CD8-positive, alpha-beta memory T cell (primary cell): ENCODE results near the gene FAM98B. TPM values are rescaled to one million over a fixed set of nuclear protein-coding genes. Genes with fewer than 3 reads are reported as not detected.

Experiments
- CTCF ChIA-PET: fragments of 350-600 bp; sonication (Branson Sonifier 250); formaldehyde crosslinking; loops from one replicate; lab custom pipeline; 2021; ENCODE audit warnings: antibody characterized with exemption; lab: Charles Lee
- POLR2A ChIA-PET: fragments of 350-600 bp; sonication (Branson Sonifier 250); formaldehyde crosslinking; loops from one replicate; lab custom pipeline; 2021; ENCODE audit warnings: antibody characterized with exemption; lab: Charles Lee
- DNase-seq, 5 donors: peaks; one replicate each; pipeline versions ENCODE4 v3.0.0 to v3.0.0-alpha.2; 2020 to 2022; ENCODE audit warnings: mixed read lengths in 1 of 5
- H3K27ac ChIP-seq: one replicate; pipeline ENCODE4 v1.7.0; 2013; ENCODE audit warnings: low read depth, mild to moderate bottlenecking, low read length, moderate library complexity
- H3K27me3 ChIP-seq: 2 replicates; pipeline ENCODE4 v1.7.0; 2013; ENCODE audit warnings: low read length, mild to moderate bottlenecking; ENCODE audit not compliant: insufficient read depth, poor library complexity, severe bottlenecking
- H3K36me3 ChIP-seq: 2 replicates; pipeline ENCODE4 v1.7.0; 2013; ENCODE audit warnings: mild to moderate bottlenecking, low read length, moderate library complexity; ENCODE audit not compliant: insufficient read depth
- H3K4me1 ChIP-seq: 2 replicates; pipeline ENCODE4 v1.7.0; 2013; ENCODE audit warnings: mild to moderate bottlenecking, low read length, moderate library complexity; ENCODE audit not compliant: insufficient read depth
- H3K4me3 ChIP-seq: 2 replicates; pipeline ENCODE4 v1.7.0; 2013; ENCODE audit warnings: mild to moderate bottlenecking, low read length
- H3K9me3 ChIP-seq: 2 replicates; pipeline ENCODE4 v1.7.0; 2013; ENCODE audit warnings: mild to moderate bottlenecking, low read length
- H3K27ac Mint-ChIP-seq, 8 donors: one replicate each; pipeline ENCODE4 v1.8.0; 2020 to 2021; ENCODE audit warnings: mixed read lengths in 8 of 8, mild to moderate bottlenecking in 6 of 8, inconsistent platforms in 3 of 8, moderate library complexity in 3 of 8
- H3K27me3 Mint-ChIP-seq, 2 donors: one replicate each; pipeline ENCODE4 v1.8.0; 2020 to 2021; ENCODE audit warnings: mixed read lengths in 2 of 2, mild to moderate bottlenecking in 1 of 2, moderate library complexity in 1 of 2
- H3K36me3 Mint-ChIP-seq, 3 donors: one replicate each; pipeline ENCODE4 v1.8.0; 2020 to 2021; ENCODE audit warnings: mixed read lengths in 3 of 3, inconsistent platforms in 1 of 3, mild to moderate bottlenecking in 1 of 3
- H3K4me1 Mint-ChIP-seq, 3 donors: one replicate each; pipeline ENCODE4 v1.8.0; 2020 to 2021; ENCODE audit warnings: mixed read lengths in 3 of 3, inconsistent platforms in 1 of 3, mild to moderate bottlenecking in 1 of 3
- H3K4me3 Mint-ChIP-seq, 7 donors: one replicate each; pipeline ENCODE4 v1.8.0; 2020 to 2021; ENCODE audit warnings: mixed read lengths in 7 of 7, mild to moderate bottlenecking in 6 of 7, moderate library complexity in 4 of 7, inconsistent platforms in 2 of 7
- H3K9me3 Mint-ChIP-seq, 5 donors: one replicate each; pipeline ENCODE4 v1.8.0; 2020 to 2022; ENCODE audit warnings: mixed read lengths in 5 of 5, mild to moderate bottlenecking in 3 of 5, moderate library complexity in 2 of 5, inconsistent platforms in 1 of 5
- polyA plus RNA-seq: library from polyadenylated mRNA; unstranded; fragments of 300-500 nt; fragmentation: Illumina TruSeq; gene quantifications from one replicate; pipeline ENCODE4 v1.2.3, GENCODE V29; 2021
- total RNA-seq, 2 experiments: library from RNA; stranded (reverse); gene quantifications; one replicate each; pipeline ENCODE4 v1.2.3, GENCODE V29; 2021

The FAM98B gene
- total and polyA plus RNA-seq, 3 experiments from 2014 or later: 2.2 to 60.9 (median 56.7) TPM

GRCh38 chr15:38531509-38531908 lies 77.6 kb downstream of the FAM98B start:
- Mint-ChIP-seq H3K4me1 (peaks cover 88 to 100% (median 100%) of the 10 kb centered on the region in 3 donors), H3K4me3 (peak overlapping the region in 5 of 7 donors; percentile 2 to 57 (median 25)), H3K9me3 (no peaks in the 10 kb centered on the region), H3K27me3 (no peaks in the 10 kb centered on the region), H3K36me3 (peaks cover 3 to 96% (median 44%) of the 10 kb centered on the region in 3 donors), H3K27ac (peak overlapping the region in 7 of 8 donors; percentile 17 to 95 (median 85))
- no peaks in the 10 kb centered on the region for H3K27me3 ChIP-seq
- no peak overlapping the region for H3K27ac ChIP-seq
- ChIA-PET POLR2A (no interaction called here), CTCF (interaction anchor here (0.8 to 5.0 kb wide), 5 partner anchors 17 to 190 kb away, joined by 3 to 33 read pairs (median 4); partner anchors contain the start of gene RASGRP1)
- peaks cover 9% of the 10 kb centered on the region for H3K36me3 ChIP-seq
- no peaks in the 10 kb centered on the region for H3K9me3 ChIP-seq
- H3K4me3 ChIP-seq: no peak overlapping the region
- peaks cover 86% of the 10 kb centered on the region for H3K4me1 ChIP-seq
- DNase-seq: no peak

GRCh38 chr15:38532728-38533127 lies 78.8 kb downstream of the FAM98B start:
- H3K4me3 Mint-ChIP-seq: peak overlapping the region in 6 of 7 donors; percentile 51 to 72 (median 63)
- peaks cover 89% of the 10 kb centered on the region for H3K4me1 ChIP-seq
- no peaks in the 10 kb centered on the region for H3K27me3 Mint-ChIP-seq
- H3K36me3 Mint-ChIP-seq: peaks cover 3 to 93% (median 45%) of the 10 kb centered on the region in 3 donors
- H3K9me3 Mint-ChIP-seq: no peaks in the 10 kb centered on the region
- H3K27ac ChIP-seq: no peak overlapping the region
- no peaks in the 10 kb centered on the region for H3K9me3 ChIP-seq
- H3K27ac Mint-ChIP-seq: peak overlapping the region; percentile 58 to 98 (median 92)
- no peak for DNase-seq
- CTCF ChIA-PET: interaction anchor here (1.7 to 5.0 kb wide), 3 partner anchors 31 to 166 kb away, joined by 5 to 33 read pairs (median 13); partner anchors contain the start of gene RASGRP1
- POLR2A ChIA-PET: interaction anchor here (0.9 kb wide), 1 partner anchor 20 kb away, joined by 3 read pairs; no protein-coding TSS in a partner anchor
- H3K4me1 Mint-ChIP-seq: peaks cover 92 to 100% (median 100%) of the 10 kb centered on the region in 3 donors
- no peak overlapping the region for H3K4me3 ChIP-seq
- H3K27me3 ChIP-seq: no peaks in the 10 kb centered on the region
- H3K36me3 ChIP-seq: peaks cover 9% of the 10 kb centered on the region

- Histone ChIP-seq H3K27ac (no peak overlapping the region), H3K4me3 (no peak overlapping the region), H3K4me1 (peaks cover 91% of the 10 kb centered on the region), H3K9me3 (no peaks in the 10 kb centered on the region), H3K27me3 (no peaks in the 10 kb centered on the region), H3K36me3 (peaks cover 9% of the 10 kb centered on the region)
- Mint-ChIP-seq H3K27me3 (no peaks in the 10 kb centered on the region), H3K9me3 (no peaks in the 10 kb centered on the region), H3K4me3 (peak overlapping the region in 6 of 7 donors; percentile 53 to 72 (median 63)), H3K27ac (peak overlapping the region; percentile 58 to 98 (median 92)), H3K4me1 (peaks cover 93 to 100% (median 100%) of the 10 kb centered on the region in 3 donors), H3K36me3 (peaks cover 3 to 90% (median 40%) of the 10 kb centered on the region in 3 donors)
- POLR2A ChIA-PET: interaction anchor here (0.9 to 1.1 kb wide), 2 partner anchors 19 to 31 kb away, joined by 3 to 4 read pairs; no protein-coding TSS in a partner anchor
- CTCF ChIA-PET: interaction anchor here (1.7 to 5.0 kb wide), 3 partner anchors 30 to 165 kb away, joined by 5 to 33 read pairs (median 13); partner anchors contain the start of gene RASGRP1
- no peak for DNase-seq
These were observed 79.5 kb downstream of the FAM98B start for GRCh38 chr15:38533416-38533915.

GRCh38 chr15:38533926-38534325 lies 80.0 kb downstream of the FAM98B start:
- peak overlapping the region in 6 of 7 donors; percentile 53 to 88 (median 70) for H3K4me3 Mint-ChIP-seq
- POLR2A ChIA-PET: interaction anchor here (1.1 kb wide), 1 partner anchor 30 kb away, joined by 4 read pairs; no protein-coding TSS in a partner anchor
- peaks cover 3 to 86% (median 37%) of the 10 kb centered on the region in 3 donors for H3K36me3 Mint-ChIP-seq

GRCh38 chr15:38534691-38535090 lies 80.8 kb downstream of the FAM98B start:
- POLR2A ChIA-PET: interaction anchor here (1.1 kb wide), 1 partner anchor 29 kb away, joined by 4 read pairs; no protein-coding TSS in a partner anchor
- H3K36me3 Mint-ChIP-seq: peaks cover 3 to 79% (median 31%) of the 10 kb centered on the region in 3 donors
- Histone ChIP-seq H3K27ac (no peak overlapping the region), H3K4me1 (peaks cover 94% of the 10 kb centered on the region), H3K36me3 (peaks cover 9% of the 10 kb centered on the region), H3K9me3 (no peaks in the 10 kb centered on the region), H3K4me3 (no peak overlapping the region), H3K27me3 (no peaks in the 10 kb centered on the region)
- peaks cover 96 to 100% (median 100%) of the 10 kb centered on the region in 3 donors for H3K4me1 Mint-ChIP-seq
- no peaks in the 10 kb centered on the region for H3K27me3 Mint-ChIP-seq
- peak overlapping the region in 5 of 7 donors; percentile 16 to 82 (median 72) for H3K4me3 Mint-ChIP-seq
- peak overlapping the region; percentile 78 to 95 (median 89) for H3K27ac Mint-ChIP-seq
- no peak for DNase-seq
- H3K9me3 Mint-ChIP-seq: no peaks in the 10 kb centered on the region
- CTCF ChIA-PET: interaction anchor here (1.0 to 5.0 kb wide), 5 partner anchors 11 to 156 kb away, joined by 3 to 33 read pairs (median 4); partner anchors contain the start of gene RASGRP1

More at GRCh38 chr15:38533926-38534325, 80.0 kb downstream of the FAM98B start:
- Mint-ChIP-seq H3K27ac (peak overlapping the region; percentile 2 to 98 (median 92)), H3K9me3 (no peaks in the 10 kb centered on the region), H3K27me3 (no peaks in the 10 kb centered on the region), H3K4me1 (peaks cover 94 to 100% (median 100%) of the 10 kb centered on the region in 3 donors)
- Histone ChIP-seq H3K9me3 (no peaks in the 10 kb centered on the region), H3K27me3 (no peaks in the 10 kb centered on the region), H3K4me3 (no peak overlapping the region), H3K27ac (no peak overlapping the region), H3K36me3 (peaks cover 9% of the 10 kb centered on the region), H3K4me1 (peaks cover 93% of the 10 kb centered on the region)
- CTCF ChIA-PET: interaction anchor here (1.0 to 5.0 kb wide), 5 partner anchors 11 to 165 kb away, joined by 3 to 33 read pairs (median 5); partner anchors contain the start of gene RASGRP1
- DNase-seq: no peak

- peaks cover 96 to 100% (median 100%) of the 10 kb centered on the region in 3 donors for H3K4me1 Mint-ChIP-seq
- Histone ChIP-seq H3K4me1 (peaks cover 96% of the 10 kb centered on the region), H3K4me3 (no peak overlapping the region), H3K9me3 (no peaks in the 10 kb centered on the region), H3K27ac (no peak overlapping the region), H3K27me3 (no peaks in the 10 kb centered on the region), H3K36me3 (peaks cover 9% of the 10 kb centered on the region)
- H3K4me3 Mint-ChIP-seq: peak overlapping the region in 6 of 7 donors; percentile 16 to 72 (median 48)
- H3K27ac Mint-ChIP-seq: peak overlapping the region; percentile 78 to 95 (median 89)
- CTCF ChIA-PET: interaction anchor here (1.0 to 5.0 kb wide), 4 partner anchors 28 to 164 kb away, joined by 3 to 33 read pairs (median 8); partner anchors contain the start of gene RASGRP1
- no peaks in the 10 kb centered on the region for H3K9me3 Mint-ChIP-seq
- no peak for DNase-seq
- peaks cover 3 to 71% (median 24%) of the 10 kb centered on the region in 3 donors for H3K36me3 Mint-ChIP-seq
- H3K27me3 Mint-ChIP-seq: no peaks in the 10 kb centered on the region
- POLR2A ChIA-PET: interaction anchor here (1.3 kb wide), 1 partner anchor 15 kb away, joined by 3 read pairs; no protein-coding TSS in a partner anchor
These were observed 81.7 kb downstream of the FAM98B start for GRCh38 chr15:38535491-38536200.

GRCh38 chr15:38536201-38536676 lies 82.3 kb downstream of the FAM98B start:
- peak overlapping the region in 4 of 7 donors; percentile 9 to 72 (median 43) for H3K4me3 Mint-ChIP-seq
- peaks cover 96% of the 10 kb centered on the region for H3K4me1 ChIP-seq
- H3K9me3 Mint-ChIP-seq: no peaks in the 10 kb centered on the region
- peaks cover 9% of the 10 kb centered on the region for H3K36me3 ChIP-seq
- CTCF ChIA-PET: interaction anchor here (1.1 to 3.6 kb wide), 2 partner anchors 155 to 163 kb away, joined by 3 to 13 read pairs; no protein-coding TSS in a partner anchor
- H3K27me3 ChIP-seq: no peaks in the 10 kb centered on the region
- POLR2A ChIA-PET: interaction anchor here (1.3 kb wide), 1 partner anchor 16 kb away, joined by 3 read pairs; no protein-coding TSS in a partner anchor
- H3K36me3 Mint-ChIP-seq: peaks cover 3 to 70% (median 22%) of the 10 kb centered on the region in 3 donors
- DNase-seq: no peak
- no peaks in the 10 kb centered on the region for H3K9me3 ChIP-seq
- H3K27ac Mint-ChIP-seq: peak overlapping the region in 7 of 8 donors; percentile 78 to 95 (median 88)
- H3K4me3 ChIP-seq: no peak overlapping the region
- H3K4me1 Mint-ChIP-seq: peaks cover 97 to 100% (median 100%) of the 10 kb centered on the region in 3 donors
- no peaks in the 10 kb centered on the region for H3K27me3 Mint-ChIP-seq
- H3K27ac ChIP-seq: no peak overlapping the region
